A549 (cell line): ENCODE measurements around the gene POLE4. TPM values are rescaled to one million over a fixed set of nuclear protein-coding genes. Genes with fewer than 3 reads are reported as not detected.

Experiments used
- ATAC-seq, 2 experiments: fragments of 200-7000 bp in 1 of 2; fragments of >200 bp in 1 of 2; cut with Nextera tagmentation in 1 of 2; cut with Tn5 transposase in 1 of 2; 3 replicates each; pipeline versions ENCODE4 v1.8.0 to v1.9.1; 2018 to 2020; ENCODE audit warnings: mild to moderate bottlenecking in 1 of 2, moderate library complexity in 1 of 2
- CTCF ChIA-PET: fragments of 300-600 bp; sonication (Branson Sonifier 250); formaldehyde crosslinking; extraction: SDS; loops from one replicate; lab custom pipeline; 2021; ENCODE audit warnings: antibody characterized with exemption, inconsistent platforms; lab: Yijun Ruan, JAX
- POLR2A ChIA-PET: fragments of 350-600 bp; formaldehyde crosslinking; extraction: SDS; loops from one replicate; lab custom pipeline; 2021; ENCODE audit warnings: antibody characterized with exemption, inconsistent platforms; lab: Yijun Ruan, JAX
- DNase-seq, 2 experiments: peaks; one replicate each; pipeline versions ENCODE4 v3.0.0 to v3.0.0-alpha.2; 2011 to 2016; ENCODE audit warnings: low read depth in 1 of 2, low spot score in 1 of 2
- FAIRE-seq: peaks from 2 replicates; lab custom pipeline; 2011; peaks lifted over from hg19 to GRCh38; lab: Jason Lieb, UNC
- H3K27ac ChIP-seq, 2 experiments: fragments of >200 bp; sonication (Bioruptor Twin); formaldehyde crosslinking; 3 replicates each; pipeline ENCODE4 v1.5.1; 2016 to 2017
- H3K4me1 ChIP-seq: fragments of >200 bp; sonication (Bioruptor Twin); formaldehyde crosslinking; 3 replicates; pipeline ENCODE4 v1.6.1; 2016
- H3K4me2 ChIP-seq: fragments of >200 bp; sonication (Bioruptor Twin); formaldehyde crosslinking; 3 replicates; pipeline ENCODE4 v1.6.1; 2016
- H3K4me3 ChIP-seq: fragments of >200 bp; sonication (Bioruptor Twin); formaldehyde crosslinking; 3 replicates; pipeline ENCODE4 v1.5.1; 2016
- H3K9me3 ChIP-seq: fragments of >200 bp; sonication (Bioruptor Twin); formaldehyde crosslinking; 3 replicates; pipeline ENCODE4 v1.6.1; 2016
- BHLHE40 ChIP-seq: IDR thresholded peaks from 2 replicates; pipeline ENCODE4 v1.6.1; 2012; ENCODE audit warnings: low read depth, low read length, inconsistent platforms
- FOXS1 ChIP-seq: fragments of 250-450 bp; sonication (Bioruptor Pico); IDR thresholded peaks from 2 replicates; pipeline ENCODE4 v1.5.0; 2020; ENCODE audit warnings: mild to moderate bottlenecking, moderate library complexity
- HEYL ChIP-seq: fragments of 250-450 bp; sonication (Bioruptor Pico); IDR thresholded peaks from 2 replicates; pipeline ENCODE4 v1.8.0; 2021; ENCODE audit warnings: mild to moderate bottlenecking, moderate library complexity
- HOXB13 ChIP-seq: fragments of 250-450 bp; sonication (Bioruptor Pico); IDR thresholded peaks from 2 replicates; pipeline ENCODE4 v1.5.0; 2020; ENCODE audit warnings: low read depth, mild to moderate bottlenecking, moderate library complexity
- NPAS2 ChIP-seq: fragments of 250-450 bp; sonication (Bioruptor Pico); IDR thresholded peaks from 2 replicates; pipeline ENCODE4 v1.8.0; 2022; ENCODE audit warnings: mild to moderate bottlenecking, moderate library complexity, borderline replicate concordance
- POLR2AphosphoS2 ChIP-seq: conservative IDR thresholded peaks from 2 replicates; pipeline ENCODE4 v1.6.1; 2012; ENCODE audit warnings: low read length, improper control_type of control experiment, inconsistent platforms
- RAD21 ChIP-seq, 2 experiments: fragments of >200 bp in 1 of 2; sonication (Bioruptor Twin) in 1 of 2; formaldehyde crosslinking in 1 of 2; IDR thresholded peaks in 1 of 2; conservative IDR thresholded peaks in 1 of 2; 2 replicates in 1 of 2; 3 replicates in 1 of 2; pipeline ENCODE4 v1.6.1; 2012 to 2018; ENCODE audit warnings: inconsistent platforms in 1 of 2
- RARB ChIP-seq: fragments of 250-450 bp; sonication (Bioruptor Pico); IDR thresholded peaks from 2 replicates; pipeline ENCODE4 v1.8.0; 2021; ENCODE audit warnings: mild to moderate bottlenecking, moderate library complexity
- RCOR1 ChIP-seq: fragments of 150-350 bp; IDR thresholded peaks from 2 replicates; pipeline ENCODE4 v1.6.1; 2014; ENCODE audit warnings: antibody characterized with exemption, low read length, low read depth
- RNF2 ChIP-seq: fragments of 200-600 bp; sonication (generic); IDR thresholded peaks from 2 replicates; pipeline ENCODE4 v1.6.1; 2016; ENCODE audit warnings: low read depth, mild to moderate bottlenecking, antibody characterized with exemption, moderate library complexity, borderline replicate concordance
- SMC3 ChIP-seq: fragments of >200 bp; sonication (Bioruptor Twin); formaldehyde crosslinking; IDR thresholded peaks from 3 replicates; pipeline ENCODE4 v1.6.1; 2018; ENCODE audit warnings: inconsistent platforms
- WGBS: methylation state at CpG from one replicate; pipeline ENCODE4 v1.1.6; 2017; ENCODE audit errors: missing lambda C conversion rate; 5-methylcytosine and 5-hydroxymethylcytosine counted together
- polyA plus RNA-seq, 4 experiments: library from polyadenylated mRNA; depleted of rRNA in 3 of 4; stranded (reverse); fragments of >200 nt; fragmentation: RNase III in 1 of 4; extraction: RNeasy Plus Mini Kit Qiagen cat#74134 plus additional on column Dnase treatment in 1 of 4; gene quantifications; 2 replicates in 3 of 4; 3 replicates in 1 of 4; pipeline ENCODE4 v1.2.3, GENCODE V29; 2011 to 2017
- TF ChIP-seq, protein P1 (sequence below): fragments of 200-600 bp; sonication (generic); IDR thresholded peaks from 2 replicates; pipeline ENCODE4 v1.6.1; 2016; ENCODE audit warnings: antibody characterized with exemption, mild to moderate bottlenecking, moderate library complexity
- TF ChIP-seq, protein P2 (sequence below): fragments of >200 bp; sonication (Bioruptor Twin); formaldehyde crosslinking; IDR thresholded peaks from 3 replicates; pipeline ENCODE4 v1.5.1; 2016
- TF ChIP-seq, protein P3 (sequence below): fragments of 150-350 bp; IDR thresholded peaks from 2 replicates; pipeline ENCODE4 v1.6.1; 2014; ENCODE audit warnings: low read depth, mild to moderate bottlenecking, low read length

The POLE4 gene
- polyA plus RNA-seq, 2 of the 4 experiments (the other 2 are of a cell fraction): 88.5 to 90.4 TPM

DNA sequence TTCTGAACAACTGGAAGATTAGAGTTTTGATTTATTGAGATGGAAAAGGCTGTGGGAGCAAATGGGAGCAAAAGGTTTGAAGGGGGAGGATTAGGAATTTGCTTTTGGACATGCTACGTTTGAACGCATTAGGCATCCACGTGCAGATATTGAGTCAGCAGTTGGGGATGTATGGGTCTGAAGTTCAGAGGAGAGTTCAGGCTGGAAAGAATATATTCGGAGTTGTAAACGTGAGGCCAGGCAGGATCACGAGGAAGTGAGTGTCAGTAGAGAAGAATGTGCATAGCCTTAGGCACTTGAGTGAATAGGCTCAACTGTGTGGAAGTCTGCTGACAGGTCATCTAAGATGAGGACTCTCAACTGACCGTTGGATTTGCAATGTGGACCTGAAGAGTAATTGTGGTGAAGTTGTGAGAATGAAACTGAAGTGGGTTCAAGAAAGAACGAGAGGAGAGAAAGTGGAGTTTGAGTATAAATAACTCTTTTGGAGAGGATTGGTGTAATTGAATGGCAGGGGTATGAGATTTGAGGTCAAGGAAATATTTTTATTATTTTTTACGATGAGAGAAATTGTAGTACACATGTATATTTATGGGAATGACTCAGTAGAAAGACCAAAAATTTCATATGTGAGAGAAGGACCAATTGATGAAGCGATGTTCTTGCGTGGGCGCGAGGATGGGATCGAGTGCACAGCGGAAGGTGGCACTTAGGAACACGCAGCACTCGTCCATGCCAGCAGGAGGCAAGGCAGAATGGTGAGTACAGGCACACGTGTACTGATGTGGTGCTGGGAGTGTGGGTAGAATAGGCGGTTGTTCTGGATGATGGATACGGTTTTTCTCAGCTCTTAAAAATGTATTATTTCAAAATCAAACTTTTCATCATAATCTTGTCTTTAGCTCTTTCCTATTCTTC, 40.5 kb upstream of the POLE4 start:
- Histone ChIP-seq H3K4me2 (0 out of 3 replicates have a peak overlapping the region, but pooled peaks have one; percentile 17), H3K9me3 (no peaks in the 10 kb centered on the region), H3K4me3 (no peak overlapping the region), H3K4me1 (peaks cover 6% of the 10 kb centered on the region), H3K27ac (no peak overlapping the region)
- peak; percentile 42 to 43; a peak in 4 of 6 replicates for ATAC-seq
- DNase-seq: peak; percentile 27 to 42
- FAIRE-seq: no peak
- TF ChIP-seq HOXB13 (CRISPR knock-in tag) (no peak), HEYL (CRISPR knock-in tag) (no peak), BHLHE40 (0 out of 2 replicates have a peak, but pooled peaks have one; percentile 35)
- TF ChIP-seq, protein P1, sequence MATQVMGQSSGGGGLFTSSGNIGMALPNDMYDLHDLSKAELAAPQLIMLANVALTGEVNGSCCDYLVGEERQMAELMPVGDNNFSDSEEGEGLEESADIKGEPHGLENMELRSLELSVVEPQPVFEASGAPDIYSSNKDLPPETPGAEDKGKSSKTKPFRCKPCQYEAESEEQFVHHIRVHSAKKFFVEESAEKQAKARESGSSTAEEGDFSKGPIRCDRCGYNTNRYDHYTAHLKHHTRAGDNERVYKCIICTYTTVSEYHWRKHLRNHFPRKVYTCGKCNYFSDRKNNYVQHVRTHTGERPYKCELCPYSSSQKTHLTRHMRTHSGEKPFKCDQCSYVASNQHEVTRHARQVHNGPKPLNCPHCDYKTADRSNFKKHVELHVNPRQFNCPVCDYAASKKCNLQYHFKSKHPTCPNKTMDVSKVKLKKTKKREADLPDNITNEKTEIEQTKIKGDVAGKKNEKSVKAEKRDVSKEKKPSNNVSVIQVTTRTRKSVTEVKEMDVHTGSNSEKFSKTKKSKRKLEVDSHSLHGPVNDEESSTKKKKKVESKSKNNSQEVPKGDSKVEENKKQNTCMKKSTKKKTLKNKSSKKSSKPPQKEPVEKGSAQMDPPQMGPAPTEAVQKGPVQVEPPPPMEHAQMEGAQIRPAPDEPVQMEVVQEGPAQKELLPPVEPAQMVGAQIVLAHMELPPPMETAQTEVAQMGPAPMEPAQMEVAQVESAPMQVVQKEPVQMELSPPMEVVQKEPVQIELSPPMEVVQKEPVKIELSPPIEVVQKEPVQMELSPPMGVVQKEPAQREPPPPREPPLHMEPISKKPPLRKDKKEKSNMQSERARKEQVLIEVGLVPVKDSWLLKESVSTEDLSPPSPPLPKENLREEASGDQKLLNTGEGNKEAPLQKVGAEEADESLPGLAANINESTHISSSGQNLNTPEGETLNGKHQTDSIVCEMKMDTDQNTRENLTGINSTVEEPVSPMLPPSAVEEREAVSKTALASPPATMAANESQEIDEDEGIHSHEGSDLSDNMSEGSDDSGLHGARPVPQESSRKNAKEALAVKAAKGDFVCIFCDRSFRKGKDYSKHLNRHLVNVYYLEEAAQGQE: no peak
- ChIA-PET CTCF (interaction anchor here (0.8 to 3.9 kb wide), 20 partner anchors 9 to 694 kb away, joined by 3 to 25 read pairs (median 5); partner anchors contain the start of gene TACR1), POLR2A (interaction anchor here (0.8 kb wide), 1 partner anchor 691 kb away, joined by 4 read pairs; no protein-coding TSS in a partner anchor)
- 56% methylated on average over 20 of the region's 20 CpGs for WGBS

DNA sequence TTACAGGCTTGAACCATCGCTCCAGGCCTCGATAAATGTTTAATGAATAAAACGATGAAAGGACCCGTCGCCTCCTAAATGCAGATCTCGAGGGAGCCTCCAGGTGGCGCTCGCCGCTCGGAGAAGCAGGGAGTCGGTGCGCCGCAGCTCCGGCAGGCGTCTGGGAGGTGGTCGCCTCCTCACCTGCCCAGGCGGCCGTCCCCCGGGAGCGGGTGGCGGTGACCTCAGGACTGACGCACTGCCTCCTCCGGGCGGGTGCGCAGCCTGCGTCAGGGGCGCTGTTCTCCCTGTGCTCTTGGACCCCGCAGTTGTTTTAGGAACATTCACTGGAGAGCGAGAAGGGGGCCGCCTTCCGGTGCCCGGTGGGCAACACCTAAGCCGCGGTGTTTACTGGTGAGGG, 38.6 kb upstream of the POLE4 start:
- Histone ChIP-seq H3K9me3 (no peaks in the 10 kb centered on the region), H3K4me2 (peak overlapping the region; percentile 87), H3K27ac (peak overlapping the region; percentile 12 to 66; a peak in 3 of 6 replicates), H3K4me3 (peak overlapping the region; percentile 53), H3K4me1 (peaks cover 6% of the 10 kb centered on the region)
- ChIA-PET CTCF (interaction anchor here (0.6 to 3.9 kb wide), 62 partner anchors 9 to 719 kb away, joined by 3 to 25 read pairs (median 5); partner anchors contain the start of gene TACR1), POLR2A (no interaction called here)
- FAIRE-seq: no peak
- DNase-seq: peak; percentile 69 to 82
- ATAC-seq: peak; percentile 73 to 88
- 2% methylated on average over 29 of the region's 34 CpGs for WGBS
- TF ChIP-seq SMC3 (peak; percentile 97), RCOR1 (no peak), RAD21 (conservative IDR thresholded peaks at IDR 0.05 in 1 of 2, IDR thresholded peaks at IDR 0.05 in 1 of 2) (peak; percentile 96 to 99), POLR2AphosphoS2 (no peak)
- TF ChIP-seq, protein P2, sequence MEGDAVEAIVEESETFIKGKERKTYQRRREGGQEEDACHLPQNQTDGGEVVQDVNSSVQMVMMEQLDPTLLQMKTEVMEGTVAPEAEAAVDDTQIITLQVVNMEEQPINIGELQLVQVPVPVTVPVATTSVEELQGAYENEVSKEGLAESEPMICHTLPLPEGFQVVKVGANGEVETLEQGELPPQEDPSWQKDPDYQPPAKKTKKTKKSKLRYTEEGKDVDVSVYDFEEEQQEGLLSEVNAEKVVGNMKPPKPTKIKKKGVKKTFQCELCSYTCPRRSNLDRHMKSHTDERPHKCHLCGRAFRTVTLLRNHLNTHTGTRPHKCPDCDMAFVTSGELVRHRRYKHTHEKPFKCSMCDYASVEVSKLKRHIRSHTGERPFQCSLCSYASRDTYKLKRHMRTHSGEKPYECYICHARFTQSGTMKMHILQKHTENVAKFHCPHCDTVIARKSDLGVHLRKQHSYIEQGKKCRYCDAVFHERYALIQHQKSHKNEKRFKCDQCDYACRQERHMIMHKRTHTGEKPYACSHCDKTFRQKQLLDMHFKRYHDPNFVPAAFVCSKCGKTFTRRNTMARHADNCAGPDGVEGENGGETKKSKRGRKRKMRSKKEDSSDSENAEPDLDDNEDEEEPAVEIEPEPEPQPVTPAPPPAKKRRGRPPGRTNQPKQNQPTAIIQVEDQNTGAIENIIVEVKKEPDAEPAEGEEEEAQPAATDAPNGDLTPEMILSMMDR: peak; percentile 98

DNA sequence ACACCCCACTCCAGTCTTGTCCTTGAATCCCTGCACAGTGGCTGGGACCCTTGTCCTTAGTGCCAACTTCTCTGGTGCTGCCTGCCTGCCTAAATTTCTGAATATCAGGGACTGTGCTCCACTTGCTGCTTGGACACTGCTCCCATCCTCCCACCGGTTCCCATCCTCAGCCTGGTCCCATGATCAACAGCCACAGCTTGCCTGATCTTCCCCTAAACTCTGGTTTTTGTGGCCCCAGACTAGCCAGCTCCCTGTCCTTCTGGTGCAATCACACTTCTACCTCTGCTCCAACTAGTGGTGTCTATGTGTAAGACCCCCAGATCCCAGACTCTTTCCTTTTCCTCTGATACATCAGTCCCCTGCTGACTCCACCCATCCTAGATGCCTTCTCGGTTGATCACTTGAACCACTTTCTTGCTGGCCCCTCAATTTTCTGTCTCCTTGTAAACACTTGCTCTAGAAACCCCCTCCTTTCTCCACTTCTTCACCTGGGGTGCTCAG, 37.2 kb upstream of the POLE4 start:
- ATAC-seq (no peak), DNase-seq (no peak), FAIRE-seq (no peak)
- POLR2A ChIA-PET: no interaction called here
- Histone ChIP-seq H3K4me1 (peaks cover 6% of the 10 kb centered on the region), H3K9me3 (no peaks in the 10 kb centered on the region), H3K4me2 (no peak overlapping the region), H3K4me3 (no peak overlapping the region), H3K27ac (no peak overlapping the region)
- WGBS: 95% methylated on average over 2 of the region's 2 CpGs
- no peak for TF ChIP-seq HEYL (CRISPR knock-in tag)
- TF ChIP-seq RARB (CRISPR knock-in tag): no peak
- TF ChIP-seq FOXS1: no peak
- TF ChIP-seq RNF2: no peak
- no peak for TF ChIP-seq NPAS2 (CRISPR knock-in tag)
- TF ChIP-seq, protein P3, sequence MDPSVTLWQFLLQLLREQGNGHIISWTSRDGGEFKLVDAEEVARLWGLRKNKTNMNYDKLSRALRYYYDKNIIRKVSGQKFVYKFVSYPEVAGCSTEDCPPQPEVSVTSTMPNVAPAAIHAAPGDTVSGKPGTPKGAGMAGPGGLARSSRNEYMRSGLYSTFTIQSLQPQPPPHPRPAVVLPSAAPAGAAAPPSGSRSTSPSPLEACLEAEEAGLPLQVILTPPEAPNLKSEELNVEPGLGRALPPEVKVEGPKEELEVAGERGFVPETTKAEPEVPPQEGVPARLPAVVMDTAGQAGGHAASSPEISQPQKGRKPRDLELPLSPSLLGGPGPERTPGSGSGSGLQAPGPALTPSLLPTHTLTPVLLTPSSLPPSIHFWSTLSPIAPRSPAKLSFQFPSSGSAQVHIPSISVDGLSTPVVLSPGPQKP: no peak
- TF ChIP-seq HOXB13 (CRISPR knock-in tag): no peak
- CTCF ChIA-PET: interaction anchor here (1.0 to 3.9 kb wide), 9 partner anchors 45 to 687 kb away, joined by 3 to 20 read pairs (median 7); no protein-coding TSS in a partner anchor
